HepG2 (cell line): ENCODE data around the gene GNAL. TPM values are rescaled to one million over a fixed set of nuclear protein-coding genes. Genes with fewer than 3 reads are reported as not detected.

Source experiments
- ERF ChIP-seq: IDR thresholded peaks from 2 replicates; pipeline ENCODE4 v1.6.1; 2018; ENCODE audit warnings: missing biosample characterization, missing genetic modification reagents
- HIVEP1 ChIP-seq: sonication (generic); formaldehyde crosslinking; IDR thresholded peaks from 2 replicates; pipeline ENCODE4 v1.4.0; 2020; ENCODE audit warnings: mild to moderate bottlenecking, missing genetic modification reagents
- HMG20A ChIP-seq: IDR thresholded peaks from 2 replicates; pipeline ENCODE4 v1.6.1; 2016; ENCODE audit warnings: borderline replicate concordance
- HOXA5 ChIP-seq: sonication (generic); formaldehyde crosslinking; IDR thresholded peaks from 2 replicates; pipeline ENCODE4 v1.4.0; 2020; ENCODE audit warnings: missing genetic modification reagents
- IRX3 ChIP-seq: sonication (generic); formaldehyde crosslinking; IDR thresholded peaks from 2 replicates; pipeline ENCODE4 v1.8.1; 2023; ENCODE audit warnings: mild to moderate bottlenecking, low read depth, missing genetic modification reagents, borderline replicate concordance
- MED1 ChIP-seq: sonication (generic); formaldehyde crosslinking; IDR thresholded peaks from 2 replicates; pipeline ENCODE4 v1.4.0; 2020; ENCODE audit warnings: missing genetic modification reagents
- NCOA1 ChIP-seq: sonication (generic); formaldehyde crosslinking; IDR thresholded peaks from 2 replicates; pipeline ENCODE4 v1.9.0; 2021; ENCODE audit warnings: missing genetic modification reagents
- RAD21 ChIP-seq: fragments of 450-650 bp; formaldehyde crosslinking; IDR thresholded peaks from 2 replicates; pipeline ENCODE4 v1.5.0; 2020; ENCODE audit warnings: mild to moderate bottlenecking
- SMARCC2 ChIP-seq: fragments of 450-650 bp; IDR thresholded peaks from 2 replicates; pipeline ENCODE4 v1.6.1; 2017; ENCODE audit warnings: antibody characterized with exemption, mild to moderate bottlenecking
- TBP ChIP-seq: sonication (generic); formaldehyde crosslinking; IDR thresholded peaks from 2 replicates; pipeline ENCODE4 v1.5.0; 2020; ENCODE audit warnings: missing genetic modification reagents
- ZBTB8A ChIP-seq: sonication (generic); formaldehyde crosslinking; IDR thresholded peaks from 2 replicates; pipeline ENCODE4 v1.4.0; 2020; ENCODE audit warnings: mild to moderate bottlenecking, low read depth, missing genetic modification reagents, borderline replicate concordance
- ZC3H13 ChIP-seq: sonication (generic); formaldehyde crosslinking; IDR thresholded peaks from 2 replicates; pipeline ENCODE4 v1.8.1; 2023; ENCODE audit warnings: mild to moderate bottlenecking, missing genetic modification reagents, moderate library complexity
- ZFP41 ChIP-seq: sonication (generic); formaldehyde crosslinking; IDR thresholded peaks from 2 replicates; pipeline ENCODE4 v1.4.0; 2020; ENCODE audit warnings: mild to moderate bottlenecking, missing genetic modification reagents, borderline replicate concordance
- ZMYM2 ChIP-seq: sonication (generic); formaldehyde crosslinking; IDR thresholded peaks from 2 replicates; pipeline ENCODE4 v1.8.0; 2022; ENCODE audit warnings: mild to moderate bottlenecking, missing genetic modification reagents
- ZNF224 ChIP-seq: sonication (generic); formaldehyde crosslinking; IDR thresholded peaks from 2 replicates; pipeline ENCODE4 v1.5.0; 2020; ENCODE audit warnings: mild to moderate bottlenecking, missing genetic modification reagents
- ZNF343 ChIP-seq: sonication (generic); formaldehyde crosslinking; IDR thresholded peaks from 2 replicates; pipeline ENCODE4 v1.4.0; 2020; ENCODE audit warnings: mild to moderate bottlenecking, missing genetic modification reagents
- ZNF430 ChIP-seq: sonication (generic); formaldehyde crosslinking; IDR thresholded peaks from 2 replicates; pipeline ENCODE4 v1.9.0; 2021; ENCODE audit warnings: mild to moderate bottlenecking, missing genetic modification reagents
- ZNF660 ChIP-seq: sonication (generic); formaldehyde crosslinking; IDR thresholded peaks from 2 replicates; pipeline ENCODE4 v1.5.1; 2020; ENCODE audit warnings: mild to moderate bottlenecking, low read depth, missing genetic modification reagents, borderline replicate concordance
- ZNF749 ChIP-seq: sonication (generic); formaldehyde crosslinking; IDR thresholded peaks from 2 replicates; pipeline ENCODE4 v1.8.0; 2022; ENCODE audit warnings: mild to moderate bottlenecking, missing genetic modification reagents, moderate library complexity, borderline replicate concordance
- ZNF879 ChIP-seq: sonication (generic); formaldehyde crosslinking; IDR thresholded peaks from 2 replicates; pipeline ENCODE4 v1.8.1; 2023; ENCODE audit warnings: missing genetic modification reagents
- polyA plus RNA-seq, 8 experiments: library from polyadenylated mRNA; depleted of rRNA in 3 of 8; stranded (reverse) in 7 of 8; unstranded in 1 of 8; fragments of >200 nt; fragmentation: Illumina TruSeq in 4 of 8; extraction: Trizol in 4 of 8; gene quantifications; 2 replicates each; pipeline versions ENCODE4 v1.2.1 to v1.2.3, GENCODE V29; 2011 to 2016; ENCODE audit warnings: low read depth in 4 of 8, missing spikeins in 1 of 8, mixed read lengths in 1 of 8; ENCODE audit not compliant: insufficient read depth in 1 of 8
- total RNA-seq, 5 experiments: library from RNA; depleted of rRNA; stranded (reverse); fragments of >200 nt; fragmentation: Illumina TruSeq; extraction: Trizol; gene quantifications; 2 replicates each; pipeline ENCODE4 v1.2.3, GENCODE V29; 2016; ENCODE audit warnings: low read depth in 1 of 5
- TF ChIP-seq, protein P1 (sequence below), 2 experiments: sonication (generic) in 1 of 2; formaldehyde crosslinking in 1 of 2; IDR thresholded peaks; 2 replicates each; pipeline versions ENCODE4 v1.5.1 to v1.6.1; 2011 to 2020; ENCODE audit warnings: borderline replicate concordance in 1 of 2, low read depth in 1 of 2, low read length in 1 of 2, mild to moderate bottlenecking in 1 of 2, missing genetic modification reagents in 1 of 2, moderate library complexity in 1 of 2
- TF ChIP-seq, protein P2 (sequence below): IDR thresholded peaks from 2 replicates; pipeline ENCODE4 v1.6.1; 2018; ENCODE audit warnings: missing genetic modification reagents, mild to moderate bottlenecking, missing compliant biosample characterization
- TF ChIP-seq, protein P3 (sequence below): sonication (generic); formaldehyde crosslinking; IDR thresholded peaks from 2 replicates; pipeline ENCODE4 v1.4.0; 2020; ENCODE audit warnings: missing genetic modification reagents, borderline replicate concordance

GNAL gene
- total and polyA plus RNA-seq, 2 of the 13 experiments (the other 11 are each of a cell fraction or from before 2014, with no cell fraction given), result 0.87 to 1.4 TPM

DNA sequence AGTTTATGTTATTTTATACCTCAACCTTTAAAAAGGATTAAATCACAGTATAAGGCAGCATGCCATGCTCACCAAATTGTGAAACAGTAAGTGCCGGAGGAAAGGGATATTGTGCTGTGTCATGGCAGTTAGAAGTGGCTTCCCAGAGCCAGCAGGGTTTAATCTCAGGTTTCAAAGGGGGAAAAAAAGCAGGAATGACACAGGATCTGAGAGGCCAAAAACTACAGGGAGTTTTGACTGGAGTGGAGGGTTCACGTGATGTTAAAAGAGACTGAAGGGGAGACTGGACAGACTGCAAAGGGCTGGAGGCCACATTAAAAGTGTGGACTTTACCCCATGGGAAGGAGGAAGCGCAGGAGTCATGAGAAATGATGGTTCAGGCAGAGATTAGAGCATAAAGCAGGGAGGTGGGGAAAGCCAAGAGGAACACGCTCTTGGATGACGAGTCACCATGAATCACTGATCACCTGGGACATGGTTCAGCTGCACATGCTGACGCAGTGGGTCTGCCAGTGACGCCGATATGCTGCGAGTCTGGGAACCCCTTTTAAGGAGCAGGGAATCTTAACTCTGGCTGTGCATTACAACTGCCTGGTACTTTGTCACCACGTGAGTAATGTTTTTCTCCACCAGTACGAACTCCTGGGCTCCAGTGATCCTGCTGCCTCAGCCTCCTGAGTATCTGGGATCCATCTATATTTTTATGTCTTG, 168.3 kb downstream of the GNAL start (continued):
- TF ChIP-seq ZC3H13 (CRISPR knock-in tag) (no peak), ZNF749 (CRISPR knock-in tag) (no peak), RAD21 (CRISPR knock-in tag) (no peak), NCOA1 (CRISPR knock-in tag) (no peak), ZNF430 (CRISPR knock-in tag) (peak; percentile 55; the same call in 1 of the 2 replicates), ZNF343 (CRISPR knock-in tag) (no peak), ZNF224 (CRISPR knock-in tag) (no peak), TBP (CRISPR knock-in tag) (no peak), ERF (CRISPR knock-in tag) (peak; percentile 43; the same call in 1 of the 2 replicates), IRX3 (CRISPR knock-in tag) (no peak), MED1 (peak; percentile 40; the same call in 1 of the 2 replicates), HMG20A (0 out of 2 replicates have a peak, but pooled peaks have one; percentile 56), SMARCC2 (no peak), ZMYM2 (CRISPR knock-in tag) (no peak), ZNF660 (CRISPR knock-in tag) (no peak), HIVEP1 (CRISPR knock-in tag) (no peak), ZFP41 (CRISPR knock-in tag) (no peak), ZBTB8A (no peak), ZNF879 (CRISPR knock-in tag) (peak; percentile 29; the same call in 1 of the 2 replicates), HOXA5 (no peak)
- TF ChIP-seq, protein P1, sequence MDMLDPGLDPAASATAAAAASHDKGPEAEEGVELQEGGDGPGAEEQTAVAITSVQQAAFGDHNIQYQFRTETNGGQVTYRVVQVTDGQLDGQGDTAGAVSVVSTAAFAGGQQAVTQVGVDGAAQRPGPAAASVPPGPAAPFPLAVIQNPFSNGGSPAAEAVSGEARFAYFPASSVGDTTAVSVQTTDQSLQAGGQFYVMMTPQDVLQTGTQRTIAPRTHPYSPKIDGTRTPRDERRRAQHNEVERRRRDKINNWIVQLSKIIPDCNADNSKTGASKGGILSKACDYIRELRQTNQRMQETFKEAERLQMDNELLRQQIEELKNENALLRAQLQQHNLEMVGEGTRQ (IDR thresholded peaks at IDR 0.05; ENCODE audit: low read depth, low read length), result peak; percentile 41; the same call in 1 of the 2 replicates
- TF ChIP-seq, protein P1 (CRISPR knock-in tag; IDR thresholded peaks at IDR 0.05; ENCODE audit: borderline replicate concordance), result peak; percentile 68; the same call in 1 of the 2 replicates
- TF ChIP-seq, protein P2, sequence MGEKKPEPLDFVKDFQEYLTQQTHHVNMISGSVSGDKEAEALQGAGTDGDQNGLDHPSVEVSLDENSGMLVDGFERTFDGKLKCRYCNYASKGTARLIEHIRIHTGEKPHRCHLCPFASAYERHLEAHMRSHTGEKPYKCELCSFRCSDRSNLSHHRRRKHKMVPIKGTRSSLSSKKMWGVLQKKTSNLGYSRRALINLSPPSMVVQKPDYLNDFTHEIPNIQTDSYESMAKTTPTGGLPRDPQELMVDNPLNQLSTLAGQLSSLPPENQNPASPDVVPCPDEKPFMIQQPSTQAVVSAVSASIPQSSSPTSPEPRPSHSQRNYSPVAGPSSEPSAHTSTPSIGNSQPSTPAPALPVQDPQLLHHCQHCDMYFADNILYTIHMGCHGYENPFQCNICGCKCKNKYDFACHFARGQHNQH, result peak; percentile 25; the same call in 1 of the 2 replicates
- TF ChIP-seq, protein P3, sequence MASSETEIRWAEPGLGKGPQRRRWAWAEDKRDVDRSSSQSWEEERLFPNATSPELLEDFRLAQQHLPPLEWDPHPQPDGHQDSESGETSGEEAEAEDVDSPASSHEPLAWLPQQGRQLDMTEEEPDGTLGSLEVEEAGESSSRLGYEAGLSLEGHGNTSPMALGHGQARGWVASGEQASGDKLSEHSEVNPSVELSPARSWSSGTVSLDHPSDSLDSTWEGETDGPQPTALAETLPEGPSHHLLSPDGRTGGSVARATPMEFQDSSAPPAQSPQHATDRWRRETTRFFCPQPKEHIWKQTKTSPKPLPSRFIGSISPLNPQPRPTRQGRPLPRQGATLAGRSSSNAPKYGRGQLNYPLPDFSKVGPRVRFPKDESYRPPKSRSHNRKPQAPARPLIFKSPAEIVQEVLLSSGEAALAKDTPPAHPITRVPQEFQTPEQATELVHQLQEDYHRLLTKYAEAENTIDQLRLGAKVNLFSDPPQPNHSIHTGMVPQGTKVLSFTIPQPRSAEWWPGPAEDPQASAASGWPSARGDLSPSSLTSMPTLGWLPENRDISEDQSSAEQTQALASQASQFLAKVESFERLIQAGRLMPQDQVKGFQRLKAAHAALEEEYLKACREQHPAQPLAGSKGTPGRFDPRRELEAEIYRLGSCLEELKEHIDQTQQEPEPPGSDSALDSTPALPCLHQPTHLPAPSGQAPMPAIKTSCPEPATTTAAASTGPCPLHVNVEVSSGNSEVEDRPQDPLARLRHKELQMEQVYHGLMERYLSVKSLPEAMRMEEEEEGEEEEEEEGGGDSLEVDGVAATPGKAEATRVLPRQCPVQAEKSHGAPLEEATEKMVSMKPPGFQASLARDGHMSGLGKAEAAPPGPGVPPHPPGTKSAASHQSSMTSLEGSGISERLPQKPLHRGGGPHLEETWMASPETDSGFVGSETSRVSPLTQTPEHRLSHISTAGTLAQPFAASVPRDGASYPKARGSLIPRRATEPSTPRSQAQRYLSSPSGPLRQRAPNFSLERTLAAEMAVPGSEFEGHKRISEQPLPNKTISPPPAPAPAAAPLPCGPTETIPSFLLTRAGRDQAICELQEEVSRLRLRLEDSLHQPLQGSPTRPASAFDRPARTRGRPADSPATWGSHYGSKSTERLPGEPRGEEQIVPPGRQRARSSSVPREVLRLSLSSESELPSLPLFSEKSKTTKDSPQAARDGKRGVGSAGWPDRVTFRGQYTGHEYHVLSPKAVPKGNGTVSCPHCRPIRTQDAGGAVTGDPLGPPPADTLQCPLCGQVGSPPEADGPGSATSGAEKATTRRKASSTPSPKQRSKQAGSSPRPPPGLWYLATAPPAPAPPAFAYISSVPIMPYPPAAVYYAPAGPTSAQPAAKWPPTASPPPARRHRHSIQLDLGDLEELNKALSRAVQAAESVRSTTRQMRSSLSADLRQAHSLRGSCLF (CRISPR knock-in tag), result no peak
